ENCODE results near the gene IL1R1.
A peak's percentile ranks its signal among the peaks of the same experiment; 100 is the strongest.

The IL1R1 gene

GRCh38 chr2:102126660-102127059 lies 15.9 kb upstream of the IL1R1 start:
- peak; percentile 78 for DNase-seq (ENCODE audit: low read depth)
- H3K4me3 ChIP-seq (ENCODE audit: control insufficient read depth, low read depth, low read length): no peak overlapping the region
- TF ChIP-seq, protein P1, sequence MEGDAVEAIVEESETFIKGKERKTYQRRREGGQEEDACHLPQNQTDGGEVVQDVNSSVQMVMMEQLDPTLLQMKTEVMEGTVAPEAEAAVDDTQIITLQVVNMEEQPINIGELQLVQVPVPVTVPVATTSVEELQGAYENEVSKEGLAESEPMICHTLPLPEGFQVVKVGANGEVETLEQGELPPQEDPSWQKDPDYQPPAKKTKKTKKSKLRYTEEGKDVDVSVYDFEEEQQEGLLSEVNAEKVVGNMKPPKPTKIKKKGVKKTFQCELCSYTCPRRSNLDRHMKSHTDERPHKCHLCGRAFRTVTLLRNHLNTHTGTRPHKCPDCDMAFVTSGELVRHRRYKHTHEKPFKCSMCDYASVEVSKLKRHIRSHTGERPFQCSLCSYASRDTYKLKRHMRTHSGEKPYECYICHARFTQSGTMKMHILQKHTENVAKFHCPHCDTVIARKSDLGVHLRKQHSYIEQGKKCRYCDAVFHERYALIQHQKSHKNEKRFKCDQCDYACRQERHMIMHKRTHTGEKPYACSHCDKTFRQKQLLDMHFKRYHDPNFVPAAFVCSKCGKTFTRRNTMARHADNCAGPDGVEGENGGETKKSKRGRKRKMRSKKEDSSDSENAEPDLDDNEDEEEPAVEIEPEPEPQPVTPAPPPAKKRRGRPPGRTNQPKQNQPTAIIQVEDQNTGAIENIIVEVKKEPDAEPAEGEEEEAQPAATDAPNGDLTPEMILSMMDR (conservative IDR thresholded peaks at IDR 0.05; ENCODE audit: control insufficient read depth, insufficient read depth, low read depth, low read length): no peak

GRCh38 chr2:102129082-102129481 lies 13.5 kb upstream of the IL1R1 start:
- TF ChIP-seq, protein P1 (conservative IDR thresholded peaks at IDR 0.05; ENCODE audit: control insufficient read depth, insufficient read depth, low read depth, low read length): no peak
- H3K4me3 ChIP-seq (ENCODE audit: control insufficient read depth, low read depth, low read length): no peak overlapping the region
- DNase-seq (ENCODE audit: low read depth): no peak

GRCh38 chr2:102129951-102130646 lies 12.4 kb upstream of the IL1R1 start:
- H3K4me3 ChIP-seq (ENCODE audit: control insufficient read depth, low read depth, low read length): no peak overlapping the region
- TF ChIP-seq, protein P1 (conservative IDR thresholded peaks at IDR 0.05; ENCODE audit: control insufficient read depth, insufficient read depth, low read depth, low read length): no peak
- no peak for DNase-seq (ENCODE audit: low read depth)

DNA sequence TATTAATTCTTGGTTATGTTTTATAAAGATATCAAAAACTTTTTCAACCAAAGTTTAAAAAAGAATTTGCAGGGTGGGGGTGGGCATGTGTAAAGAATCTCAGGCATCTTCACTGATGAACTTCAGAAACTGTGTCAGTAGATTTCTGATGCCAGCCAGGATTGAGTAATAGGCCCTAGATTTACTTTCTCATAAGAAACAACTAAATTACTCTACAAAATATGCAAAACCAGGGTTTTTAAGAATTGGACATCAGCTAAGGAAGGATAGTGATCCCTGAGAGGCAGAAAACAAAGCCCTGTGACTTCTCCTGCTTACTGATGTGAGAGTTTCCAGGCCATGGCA lies 11.9 kb upstream of the IL1R1 start:
- DNase-seq (ENCODE audit: low read depth): no peak
- TF ChIP-seq, protein P1 (conservative IDR thresholded peaks at IDR 0.05; ENCODE audit: control insufficient read depth, insufficient read depth, low read depth, low read length): no peak
- no peak overlapping the region for H3K4me3 ChIP-seq (ENCODE audit: control insufficient read depth, low read depth, low read length)

DNA sequence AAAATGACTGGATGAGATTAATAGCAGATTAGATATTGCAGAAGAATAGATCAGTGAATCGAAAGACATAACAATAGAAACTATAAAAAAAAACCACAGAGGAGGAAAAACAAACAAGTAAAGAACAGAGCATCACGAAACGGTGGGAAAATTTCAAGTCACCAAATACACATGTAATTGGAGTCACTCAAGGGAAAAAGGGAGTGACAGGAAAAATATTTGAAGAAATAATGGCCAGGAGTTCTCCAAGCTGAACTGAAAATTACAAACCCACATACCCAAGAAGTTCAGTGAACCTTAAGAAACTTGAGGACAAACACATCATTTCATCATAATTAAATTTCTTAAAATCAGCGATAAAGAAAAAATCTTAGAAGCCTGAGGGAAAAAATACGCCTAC lies 11.0 kb upstream of the IL1R1 start:
- no peak overlapping the region for H3K4me3 ChIP-seq (ENCODE audit: control insufficient read depth, low read depth, low read length)
- no peak for DNase-seq (ENCODE audit: low read depth)
- TF ChIP-seq, protein P1 (conservative IDR thresholded peaks at IDR 0.05; ENCODE audit: control insufficient read depth, insufficient read depth, low read depth, low read length): no peak

GRCh38 chr2:102137138-102137537 lies 5.4 kb upstream of the IL1R1 start:
- TF ChIP-seq, protein P1 (conservative IDR thresholded peaks at IDR 0.05; ENCODE audit: control insufficient read depth, insufficient read depth, low read depth, low read length): no peak
- DNase-seq (ENCODE audit: low read depth): no peak
- H3K4me3 ChIP-seq (ENCODE audit: control insufficient read depth, low read depth, low read length): no peak overlapping the region

GRCh38 chr2:102138331-102138730 lies 4.2 kb upstream of the IL1R1 start:
- DNase-seq (ENCODE audit: low read depth): no peak
- TF ChIP-seq, protein P1 (conservative IDR thresholded peaks at IDR 0.05; ENCODE audit: control insufficient read depth, insufficient read depth, low read depth, low read length): no peak
- H3K4me3 ChIP-seq (ENCODE audit: control insufficient read depth, low read depth, low read length): no peak overlapping the region

Measured in fibroblast of mammary gland (primary cell).